HG02884 (cell line): ENCODE measurements around the gene PPP6R3.

Source experiments
- ATAC-seq: cut with Tn5 transposase; IDR thresholded peaks from one replicate; pipeline ENCODE4 v1.9.1; 2021; ENCODE audit warnings: mild to moderate bottlenecking, moderate library complexity; ENCODE audit not compliant: unreplicated experiment

Gene PPP6R3

GRCh38 chr11:68551223-68551622 is 90.7 kb downstream of the PPP6R3 start:
- ATAC-seq, result no peak

DNA sequence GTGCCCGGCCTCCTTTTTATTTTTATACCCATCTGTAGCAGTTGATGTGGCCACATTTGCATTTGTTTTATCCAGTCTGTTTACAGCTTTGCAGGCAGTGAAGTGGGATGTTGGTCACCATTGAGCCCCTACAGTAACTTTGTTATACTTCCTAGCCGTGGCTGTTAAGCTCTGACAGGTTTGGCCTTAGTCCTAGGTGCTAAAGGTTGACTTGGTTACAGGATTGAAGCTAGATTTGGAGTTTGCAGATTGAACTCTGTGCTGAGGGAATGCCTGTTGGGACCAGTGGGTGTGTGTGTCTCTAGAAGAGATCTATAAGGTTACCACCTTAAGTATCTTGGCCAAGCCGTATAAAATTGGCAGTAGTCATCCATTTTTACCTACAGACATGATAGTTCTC is 91.2 kb downstream of the PPP6R3 start:
- no peak for ATAC-seq

GRCh38 chr11:68552542-68552941 is 92.0 kb downstream of the PPP6R3 start:
- no peak for ATAC-seq

DNA sequence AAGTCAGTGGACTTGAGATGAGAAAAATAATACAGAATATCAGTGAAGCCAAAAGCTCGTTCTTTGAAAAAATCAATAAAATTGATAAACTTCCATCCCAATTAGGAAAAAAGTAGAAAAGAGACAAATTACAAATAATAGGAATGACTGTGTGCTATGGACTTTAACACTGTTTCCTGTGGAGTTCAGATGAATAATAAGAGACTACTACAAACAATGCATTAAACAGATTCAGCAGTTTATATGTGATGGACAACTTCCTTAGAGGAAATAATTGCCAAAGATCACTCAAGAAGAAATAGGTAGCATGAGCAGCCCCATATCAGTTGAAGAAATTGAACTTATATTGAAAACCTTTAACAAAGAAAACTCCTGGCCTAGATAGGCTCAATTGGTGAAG is 99.7 kb downstream of the PPP6R3 start:
- no peak for ATAC-seq

DNA sequence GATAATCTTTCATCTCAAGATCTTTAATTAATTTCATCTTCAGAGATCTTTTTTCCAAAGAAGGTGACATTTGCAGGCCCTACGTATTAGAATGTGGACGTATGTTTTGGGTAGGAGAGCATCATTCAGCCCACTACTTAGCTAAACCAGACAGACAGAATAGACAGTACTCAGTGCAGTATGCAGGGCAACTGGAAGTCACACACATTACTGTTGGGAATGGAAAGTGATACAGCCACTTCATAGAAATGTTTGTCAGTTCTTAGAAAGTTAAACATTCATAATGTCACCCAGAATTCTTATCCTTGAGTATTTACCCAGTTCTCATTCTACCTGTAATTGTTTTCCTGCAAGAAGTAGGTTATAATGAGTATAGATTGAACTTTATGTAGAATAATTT is 102.9 kb downstream of the PPP6R3 start:
- no peak for ATAC-seq

- ATAC-seq, result no peak
These were observed 103.7 kb downstream of the PPP6R3 start for GRCh38 chr11:68564261-68564660.

DNA sequence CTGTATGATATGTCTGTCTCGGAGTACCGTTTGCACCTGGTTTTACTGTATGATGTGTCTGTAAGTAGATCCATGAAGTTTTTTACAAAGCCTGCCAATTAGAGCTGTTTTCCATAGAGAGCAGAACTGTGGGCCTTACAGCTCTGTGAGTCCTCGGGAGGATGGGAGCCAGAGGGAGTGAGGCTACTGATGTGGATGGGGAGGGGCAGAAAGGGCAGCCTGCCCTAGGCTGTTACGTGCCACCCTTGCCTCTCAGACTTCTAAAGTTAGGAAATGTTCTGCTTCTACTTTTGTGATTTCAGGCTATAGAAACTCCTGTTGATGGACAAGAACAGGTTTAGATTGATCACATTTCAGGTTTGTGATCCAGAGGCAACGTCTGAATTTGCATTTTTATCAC is 105.2 kb downstream of the PPP6R3 start:
- ATAC-seq, result no peak

DNA sequence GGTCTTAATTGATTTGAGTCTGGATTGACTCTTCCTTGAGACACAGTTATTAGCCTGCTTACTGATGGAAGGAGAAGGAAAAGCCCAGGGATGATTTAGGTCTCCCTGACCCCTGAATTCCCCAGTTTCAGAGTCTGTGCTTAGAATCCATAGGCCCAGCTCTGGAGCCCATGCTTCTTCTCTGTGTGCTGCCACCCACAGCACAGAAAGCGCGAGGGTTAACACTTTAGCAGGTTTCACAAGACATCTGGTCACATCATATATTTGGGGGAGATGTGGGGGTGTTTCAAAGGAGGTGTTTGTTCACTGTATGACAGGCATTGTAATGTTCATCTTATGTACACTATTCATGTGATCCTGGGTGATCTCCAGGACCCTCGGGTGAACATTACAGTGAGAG is 107.0 kb downstream of the PPP6R3 start:
- ATAC-seq, result no peak

- ATAC-seq, result no peak
These were observed 108.8 kb downstream of the PPP6R3 start for GRCh38 chr11:68569357-68569756.

DNA sequence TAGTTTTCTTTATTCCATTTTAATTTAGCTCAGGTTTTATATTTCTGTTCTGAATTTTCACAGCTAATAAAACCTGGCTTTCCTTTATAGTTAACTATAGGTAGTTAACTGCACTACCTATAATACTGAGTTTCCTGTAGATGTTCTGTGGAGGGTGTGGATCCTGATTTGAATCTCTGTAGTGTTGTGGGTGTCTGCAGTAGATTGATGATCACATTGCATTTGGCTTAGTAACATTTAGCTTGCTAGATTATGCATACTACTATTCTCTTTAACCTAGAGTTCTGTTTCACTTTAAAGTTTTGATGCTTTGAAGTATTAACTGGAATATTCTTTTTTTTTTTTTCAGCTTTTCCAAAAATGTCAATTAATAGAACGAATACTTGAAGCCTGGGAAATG is 110.1 kb downstream of the PPP6R3 start:
- ATAC-seq, result no peak

- ATAC-seq, result no peak
These were observed 113.8 kb downstream of the PPP6R3 start for GRCh38 chr11:68574308-68574707.

GRCh38 chr11:68575025-68575665 is 114.6 kb downstream of the PPP6R3 start:
- no peak for ATAC-seq

- ATAC-seq, result no peak
These were observed 118.9 kb downstream of the PPP6R3 start for GRCh38 chr11:68579455-68579854.

- ATAC-seq, result no peak
These were observed 120.9 kb downstream of the PPP6R3 start for GRCh38 chr11:68581439-68581838.

DNA sequence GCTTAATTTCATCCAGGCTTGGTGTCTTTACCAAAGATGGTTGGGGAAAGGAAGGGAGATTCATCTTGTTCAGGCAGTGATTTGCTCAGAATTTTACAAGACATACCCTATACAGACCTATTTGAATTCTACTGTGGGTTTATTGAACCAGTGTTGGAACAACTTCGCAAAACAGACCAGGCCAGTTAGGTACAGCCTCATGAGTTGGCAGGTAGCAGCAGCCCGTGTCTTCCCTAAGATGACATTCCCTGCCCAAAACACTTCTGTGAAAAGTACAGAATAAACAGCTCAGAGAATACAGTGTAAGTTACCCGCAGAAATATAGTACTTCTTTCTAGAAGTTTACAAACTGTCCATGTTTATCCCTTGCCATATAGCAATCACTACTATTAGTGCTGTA is 121.3 kb downstream of the PPP6R3 start:
- no peak for ATAC-seq

- ATAC-seq, result no peak
These were observed 122.0 kb downstream of the PPP6R3 start for GRCh38 chr11:68582416-68583040.

- ATAC-seq, result no peak
These were observed 122.5 kb downstream of the PPP6R3 start for GRCh38 chr11:68583041-68583446.

GRCh38 chr11:68584097-68584496 is 123.5 kb downstream of the PPP6R3 start:
- ATAC-seq, result no peak

DNA sequence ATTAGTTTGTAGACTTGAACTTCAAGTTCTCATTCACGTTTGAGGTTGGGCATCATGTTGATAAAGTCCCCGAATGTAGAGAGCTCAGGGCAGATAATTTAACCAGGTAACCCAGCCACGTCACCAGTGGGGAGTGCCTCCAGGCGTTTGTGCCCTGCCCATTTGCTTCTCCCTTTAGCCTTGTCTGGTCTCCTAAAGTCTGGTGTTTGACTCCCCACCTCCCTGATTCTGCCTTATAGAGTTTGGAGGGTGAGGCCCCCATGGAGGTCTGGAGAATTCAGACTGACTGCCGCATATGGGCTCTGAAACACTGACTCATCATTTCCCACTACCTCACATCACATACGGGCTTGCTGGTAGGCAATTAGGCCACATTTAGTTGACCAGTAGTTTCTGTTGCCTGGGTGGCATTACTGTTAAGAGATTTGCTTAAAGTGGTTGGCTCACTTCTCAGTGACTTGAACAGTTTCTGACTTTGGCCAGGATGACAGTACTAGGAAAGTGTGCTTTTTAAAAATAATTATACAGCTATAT is 124.5 kb downstream of the PPP6R3 start:
- ATAC-seq, result no peak

DNA sequence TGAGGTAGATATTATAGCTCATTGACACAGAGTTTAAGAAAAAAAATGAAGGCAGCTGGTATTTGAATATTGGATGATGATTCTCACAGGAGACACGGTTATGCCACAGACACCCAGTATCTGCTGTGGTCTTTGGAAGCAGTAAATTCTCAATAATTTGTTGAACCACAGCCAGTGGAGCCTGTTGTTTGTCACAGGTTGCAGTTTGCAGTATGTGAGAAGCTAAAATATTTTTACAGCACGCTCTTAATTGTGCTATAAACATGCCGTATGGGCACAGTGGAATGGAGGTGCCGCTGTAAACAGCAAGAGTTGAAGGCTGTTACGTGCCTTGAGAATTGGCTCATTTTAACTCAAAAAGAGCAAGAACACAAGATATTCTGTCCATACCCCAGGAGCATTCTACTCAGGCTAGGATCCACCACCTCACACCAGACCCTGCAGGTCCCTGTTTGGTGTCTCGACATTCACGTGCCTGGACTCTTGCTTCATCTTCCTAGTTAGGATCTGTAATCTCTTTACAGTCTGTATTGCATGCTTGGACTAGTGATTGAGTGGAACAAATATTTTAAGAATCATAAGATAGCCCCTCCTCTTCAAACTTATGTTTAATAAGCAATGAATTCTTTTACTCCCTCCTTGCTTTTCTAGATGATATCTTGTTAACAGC is 129.1 kb downstream of the PPP6R3 start:
- no peak for ATAC-seq

- no peak for ATAC-seq
These were observed 131.2 kb downstream of the PPP6R3 start for GRCh38 chr11:68591719-68592118.

DNA sequence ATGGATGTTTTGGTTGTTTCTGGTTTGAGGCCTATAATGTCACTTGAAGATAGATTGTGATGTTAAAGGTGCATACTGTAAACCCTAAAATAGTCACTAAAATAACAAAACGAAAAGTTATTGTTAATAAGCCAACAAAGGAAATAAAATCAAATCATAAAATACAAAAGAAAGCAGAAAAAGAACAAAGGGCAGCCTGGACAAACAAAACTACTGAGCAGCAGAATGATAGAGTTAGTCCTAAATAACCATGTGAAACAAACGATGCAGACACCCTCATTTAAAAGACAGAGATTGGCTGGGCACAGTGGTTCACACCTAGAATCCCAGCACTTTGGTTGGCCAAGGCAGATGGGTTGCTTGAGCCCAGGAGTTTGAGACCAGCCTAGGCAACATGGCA is 132.9 kb downstream of the PPP6R3 start:
- ATAC-seq, result no peak
